Osteocyte (in vitro differentiated cells): ENCODE measurements around the gene PTPRG. TPM values are rescaled to one million over a fixed set of nuclear protein-coding genes. Genes with fewer than 3 reads are reported as not detected.

ENCODE experiments used
- DNase-seq: peaks from one replicate; pipeline ENCODE4 v3.0.0; 2021; ENCODE audit warnings: mixed read lengths; ENCODE audit not compliant: unreplicated experiment; ENCODE audit errors: extremely low spot score
- H3K27ac Mint-ChIP-seq: one replicate; pipeline ENCODE4 v1.8.0; 2021; ENCODE audit warnings: mild to moderate bottlenecking, mixed read lengths; ENCODE audit not compliant: unreplicated experiment
- H3K27me3 Mint-ChIP-seq: one replicate; pipeline ENCODE4 v1.8.0; 2021; ENCODE audit warnings: mixed read lengths; ENCODE audit not compliant: unreplicated experiment
- H3K36me3 Mint-ChIP-seq: one replicate; pipeline ENCODE4 v1.8.0; 2021; ENCODE audit warnings: mixed read lengths; ENCODE audit not compliant: unreplicated experiment
- H3K4me1 Mint-ChIP-seq: one replicate; pipeline ENCODE4 v1.8.0; 2021; ENCODE audit warnings: mixed read lengths; ENCODE audit not compliant: unreplicated experiment
- H3K4me3 Mint-ChIP-seq: one replicate; pipeline ENCODE4 v1.8.0; 2021; ENCODE audit warnings: mild to moderate bottlenecking, moderate library complexity, mixed read lengths; ENCODE audit not compliant: unreplicated experiment
- H3K9me3 Mint-ChIP-seq: one replicate; pipeline ENCODE4 v1.8.0; 2021; ENCODE audit warnings: mixed read lengths; ENCODE audit not compliant: unreplicated experiment
- CTCF ChIP-seq: fragments of 200-600 bp; sonication (generic); IDR thresholded peaks from 2 replicates; pipeline ENCODE4 v1.5.0; 2021; ENCODE audit warnings: antibody characterized with exemption, mild to moderate bottlenecking, moderate library complexity
- total RNA-seq: library from RNA; stranded (reverse); gene quantifications from 2 replicates; pipeline ENCODE4 v1.2.1, GENCODE V29; 2021

PTPRG gene
- total RNA-seq, 1 donor from 2014 or later = 48.1 TPM

GRCh38 chr3:61734749-61735686 is 173.6 kb downstream of the PTPRG start:
- Mint-ChIP-seq H3K27ac (no peak overlapping the region), H3K4me1 (peaks cover 6% of the 10 kb centered on the region), H3K9me3 (no peaks in the 10 kb centered on the region), H3K36me3 (no peaks in the 10 kb centered on the region), H3K4me3 (no peak overlapping the region), H3K27me3 (peaks cover 9% of the 10 kb centered on the region)
- TF ChIP-seq CTCF = no peak
- DNase-seq = no peak

DNA sequence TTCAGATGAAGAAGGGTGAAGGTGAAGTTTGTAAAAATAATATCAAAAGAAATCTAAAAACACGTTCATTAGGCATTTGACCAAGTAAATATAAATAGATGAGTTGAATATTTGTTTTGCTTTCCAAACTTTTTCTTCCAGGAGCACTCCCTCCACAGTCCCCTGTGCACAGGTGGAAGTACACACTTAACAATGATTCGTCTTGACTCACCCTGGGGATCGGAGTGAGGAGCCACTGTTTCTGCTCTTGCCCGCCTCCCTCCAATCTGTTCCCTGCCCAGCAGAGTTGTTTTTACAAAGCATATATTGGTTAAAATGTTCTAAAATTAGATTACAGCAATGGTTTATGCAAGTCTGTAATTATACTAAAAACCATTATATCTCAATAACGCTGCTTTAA is 175.1 kb downstream of the PTPRG start:
- Mint-ChIP-seq H3K9me3 (no peaks in the 10 kb centered on the region), H3K36me3 (no peaks in the 10 kb centered on the region), H3K27me3 (peaks cover 9% of the 10 kb centered on the region), H3K4me1 (peaks cover 2% of the 10 kb centered on the region), H3K4me3 (no peak overlapping the region), H3K27ac (no peak overlapping the region)
- TF ChIP-seq CTCF = no peak
- no peak for DNase-seq

DNA sequence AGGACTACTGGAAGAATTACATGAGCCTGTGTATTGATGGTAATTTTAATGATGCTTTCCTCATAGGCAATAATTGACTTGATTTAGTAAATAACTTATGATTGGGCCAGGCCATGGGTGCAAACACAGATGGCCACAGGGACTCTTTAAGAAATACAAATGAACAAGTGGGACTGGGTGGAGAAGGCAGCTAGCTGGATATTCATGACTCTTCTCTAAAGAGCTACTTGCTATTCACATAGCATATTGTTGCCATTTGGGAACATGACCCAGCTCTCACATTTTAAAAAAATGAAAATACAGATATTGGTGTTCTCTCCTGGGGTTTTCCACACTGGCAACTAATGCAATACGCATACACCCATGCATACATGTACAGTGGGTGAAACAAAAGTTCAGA is 178.3 kb downstream of the PTPRG start:
- Mint-ChIP-seq H3K36me3 (no peaks in the 10 kb centered on the region), H3K27me3 (peaks cover 8% of the 10 kb centered on the region), H3K4me3 (no peak overlapping the region), H3K4me1 (peaks cover 2% of the 10 kb centered on the region), H3K9me3 (no peaks in the 10 kb centered on the region), H3K27ac (no peak overlapping the region)
- TF ChIP-seq CTCF = no peak
- DNase-seq = no peak

GRCh38 chr3:61740494-61740893 is 179.1 kb downstream of the PTPRG start:
- no peak for DNase-seq
- peaks cover 2% of the 10 kb centered on the region for H3K4me1 Mint-ChIP-seq
- H3K9me3 Mint-ChIP-seq = no peaks in the 10 kb centered on the region
- no peak for TF ChIP-seq CTCF
- no peak overlapping the region for H3K27ac Mint-ChIP-seq
- H3K36me3 Mint-ChIP-seq = no peaks in the 10 kb centered on the region
- peaks cover 3% of the 10 kb centered on the region for H3K27me3 Mint-ChIP-seq
- H3K4me3 Mint-ChIP-seq = no peak overlapping the region

- DNase-seq = no peak
- no peaks in the 10 kb centered on the region for H3K9me3 Mint-ChIP-seq
- no peak for TF ChIP-seq CTCF
- H3K4me1 Mint-ChIP-seq = peaks cover 2% of the 10 kb centered on the region
- H3K27ac Mint-ChIP-seq = no peak overlapping the region
- H3K36me3 Mint-ChIP-seq = no peaks in the 10 kb centered on the region
- no peak overlapping the region for H3K4me3 Mint-ChIP-seq
- peaks cover 3% of the 10 kb centered on the region for H3K27me3 Mint-ChIP-seq
Observed at GRCh38 chr3:61741551-61741950, 180.2 kb downstream of the PTPRG start.
